ENCODE measurements around the gene MADCAM1. TPM values are rescaled to one million over a fixed set of nuclear protein-coding genes. Genes with fewer than 3 reads are reported as not detected.

The MADCAM1 gene
- total RNA-seq, 1 experiment from 2014 or later, result not detected

- peaks cover 13% of the 10 kb centered on the region for H3K27me3 ChIP-seq (replicated peaks)
Observed at GRCh38 chr19:488505-489417, 7.5 kb upstream of the MADCAM1 start.

GRCh38 chr19:489418-490196, 6.7 kb upstream of the MADCAM1 start:
- Histone ChIP-seq H3K4me3 (peak overlapping the region; percentile 90), H3K27ac (no peak overlapping the region), H3K27me3 (replicated peaks) (peaks cover 13% of the 10 kb centered on the region), H3K36me3 (peaks cover 5% of the 10 kb centered on the region), H3K4me1 (replicated peaks) (peaks cover 15% of the 10 kb centered on the region), H3K9me3 (replicated peaks) (no peaks in the 10 kb centered on the region)
- DNase-seq (ENCODE audit: low read depth in 1 of 2, low spot score in 2 of 2), result peak in 1 of 2 experiments; percentile 44

More at GRCh38 chr19:488505-489417, 7.5 kb upstream of the MADCAM1 start:
- peak overlapping the region; percentile 90 for H3K4me3 ChIP-seq
- DNase-seq (ENCODE audit: low read depth in 1 of 2, low spot score in 2 of 2), result peak; percentile 82 to 93
- peaks cover 5% of the 10 kb centered on the region for H3K36me3 ChIP-seq
- H3K9me3 ChIP-seq (replicated peaks), result no peaks in the 10 kb centered on the region
- H3K27ac ChIP-seq, result peak overlapping the region; percentile 80
- peaks cover 15% of the 10 kb centered on the region for H3K4me1 ChIP-seq (replicated peaks)

- Histone ChIP-seq H3K27me3 (replicated peaks) (peaks cover 9% of the 10 kb centered on the region), H3K4me3 (no peak overlapping the region), H3K36me3 (peaks cover 5% of the 10 kb centered on the region), H3K4me1 (replicated peaks) (peaks cover 10% of the 10 kb centered on the region), H3K27ac (no peak overlapping the region), H3K9me3 (replicated peaks) (no peaks in the 10 kb centered on the region)
- no peak for DNase-seq (ENCODE audit: low read depth in 1 of 2, low spot score in 2 of 2)
Observed at GRCh38 chr19:491146-491741, 5.0 kb upstream of the MADCAM1 start.

- peaks cover 5% of the 10 kb centered on the region for H3K36me3 ChIP-seq
- H3K27me3 ChIP-seq (replicated peaks), result peaks cover 10% of the 10 kb centered on the region
- no peak for DNase-seq (ENCODE audit: low read depth in 1 of 2, low spot score in 2 of 2)
Observed at GRCh38 chr19:492091-492531, 4.2 kb upstream of the MADCAM1 start.

GRCh38 chr19:493391-494170, 2.7 kb upstream of the MADCAM1 start:
- Histone ChIP-seq H3K4me3 (no peak overlapping the region), H3K4me1 (replicated peaks) (peaks cover 6% of the 10 kb centered on the region), H3K27me3 (replicated peaks) (peaks cover 20% of the 10 kb centered on the region), H3K9me3 (replicated peaks) (no peaks in the 10 kb centered on the region), H3K27ac (no peak overlapping the region), H3K36me3 (peaks cover 3% of the 10 kb centered on the region)
- no peak for DNase-seq (ENCODE audit: low read depth in 1 of 2, low spot score in 2 of 2)

More at GRCh38 chr19:492091-492531, 4.2 kb upstream of the MADCAM1 start:
- H3K9me3 ChIP-seq (replicated peaks), result no peaks in the 10 kb centered on the region
- peaks cover 10% of the 10 kb centered on the region for H3K4me1 ChIP-seq (replicated peaks)
- H3K4me3 ChIP-seq, result no peak overlapping the region
- no peak overlapping the region for H3K27ac ChIP-seq

- Histone ChIP-seq H3K27ac (no peak overlapping the region), H3K4me3 (no peak overlapping the region), H3K4me1 (replicated peaks) (peaks cover 4% of the 10 kb centered on the region), H3K36me3 (no peaks in the 10 kb centered on the region), H3K27me3 (replicated peaks) (peaks cover 20% of the 10 kb centered on the region), H3K9me3 (replicated peaks) (no peaks in the 10 kb centered on the region)
- peak in 1 of 2 experiments; percentile 46 for DNase-seq (ENCODE audit: low read depth in 1 of 2, low spot score in 2 of 2)
Observed at GRCh38 chr19:494171-495080, 1.9 kb upstream of the MADCAM1 start.

- no peaks in the 10 kb centered on the region for H3K4me1 ChIP-seq (replicated peaks)
- H3K27ac ChIP-seq, result no peak overlapping the region
- H3K36me3 ChIP-seq, result no peaks in the 10 kb centered on the region
Observed at GRCh38 chr19:495081-495401, 1.2 kb upstream of the MADCAM1 start.

GRCh38 chr19:495402-496111, 729 bp upstream of the MADCAM1 start:
- no peaks in the 10 kb centered on the region for H3K36me3 ChIP-seq
- H3K27me3 ChIP-seq (replicated peaks), result peaks cover 20% of the 10 kb centered on the region
- H3K9me3 ChIP-seq (replicated peaks), result no peaks in the 10 kb centered on the region
- DNase-seq (ENCODE audit: low read depth in 1 of 2, low spot score in 2 of 2), result peak; percentile 42 to 46
- no peak overlapping the region for H3K27ac ChIP-seq
- no peak overlapping the region for H3K4me3 ChIP-seq
- no peaks in the 10 kb centered on the region for H3K4me1 ChIP-seq (replicated peaks)

More at GRCh38 chr19:495081-495401, 1.2 kb upstream of the MADCAM1 start:
- no peak for DNase-seq (ENCODE audit: low read depth in 1 of 2, low spot score in 2 of 2)
- Histone ChIP-seq H3K27me3 (replicated peaks) (peaks cover 20% of the 10 kb centered on the region), H3K4me3 (no peak overlapping the region), H3K9me3 (replicated peaks) (no peaks in the 10 kb centered on the region)

GRCh38 chr19:496986-497385, 700 bp downstream of the MADCAM1 start:
- no peaks in the 10 kb centered on the region for H3K9me3 ChIP-seq (replicated peaks)
- H3K27ac ChIP-seq, result no peak overlapping the region
- no peaks in the 10 kb centered on the region for H3K36me3 ChIP-seq
- H3K4me3 ChIP-seq, result no peak overlapping the region
- H3K4me1 ChIP-seq (replicated peaks), result no peaks in the 10 kb centered on the region
- peaks cover 20% of the 10 kb centered on the region for H3K27me3 ChIP-seq (replicated peaks)
- DNase-seq (ENCODE audit: low read depth in 1 of 2, low spot score in 2 of 2), result no peak

- H3K27ac ChIP-seq, result no peak overlapping the region
- DNase-seq (ENCODE audit: low read depth in 1 of 2, low spot score in 2 of 2), result no peak
- no peaks in the 10 kb centered on the region for H3K9me3 ChIP-seq (replicated peaks)
- no peak overlapping the region for H3K4me3 ChIP-seq
- no peaks in the 10 kb centered on the region for H3K36me3 ChIP-seq
- H3K4me1 ChIP-seq (replicated peaks), result no peaks in the 10 kb centered on the region
- H3K27me3 ChIP-seq (replicated peaks), result peaks cover 20% of the 10 kb centered on the region
Observed at GRCh38 chr19:497491-497868, 1.2 kb downstream of the MADCAM1 start.

- no peaks in the 10 kb centered on the region for H3K36me3 ChIP-seq
- peak in 1 of 2 experiments; percentile 46 for DNase-seq (ENCODE audit: low read depth in 1 of 2, low spot score in 2 of 2)
- H3K27me3 ChIP-seq (replicated peaks), result peaks cover 20% of the 10 kb centered on the region
- no peak overlapping the region for H3K27ac ChIP-seq
- no peak overlapping the region for H3K4me3 ChIP-seq
- H3K4me1 ChIP-seq (replicated peaks), result no peaks in the 10 kb centered on the region
- H3K9me3 ChIP-seq (replicated peaks), result no peaks in the 10 kb centered on the region
Observed at GRCh38 chr19:497869-498510, 1.7 kb downstream of the MADCAM1 start.

Data from SJSA1 (cell line).